ENCODE results near the gene MYO1B. TPM values are rescaled to one million over a fixed set of nuclear protein-coding genes. Genes with fewer than 3 reads are reported as not detected.

The MYO1B gene
- total RNA-seq, 6 experiments from 2014 or later = 214 to 254 (median 236) TPM

GRCh38 chr2:191268596-191268995 is 23.4 kb downstream of the MYO1B start:
- Mint-ChIP-seq H3K4me3 (no peak overlapping the region), H3K4me1 (ENCODE audit: low read depth) (peaks cover 82% of the 10 kb centered on the region), H3K36me3 (ENCODE audit: low read depth) (peaks cover 27% of the 10 kb centered on the region), H3K27ac (no peak overlapping the region; the same call in 1 of the 2 replicates), H3K27me3 (ENCODE audit: insufficient read depth) (no peaks in the 10 kb centered on the region), H3K9me3 (no peaks in the 10 kb centered on the region)
- no peak for TF ChIP-seq CTCF (IDR thresholded peaks at IDR 0.05)
- DNase-seq = no peak

- no peak for TF ChIP-seq CTCF (IDR thresholded peaks at IDR 0.05)
- Mint-ChIP-seq H3K4me1 (ENCODE audit: low read depth) (peaks cover 78% of the 10 kb centered on the region), H3K9me3 (no peaks in the 10 kb centered on the region), H3K27me3 (ENCODE audit: insufficient read depth) (no peaks in the 10 kb centered on the region), H3K36me3 (ENCODE audit: low read depth) (peaks cover 27% of the 10 kb centered on the region), H3K4me3 (no peak overlapping the region), H3K27ac (peak overlapping the region; percentile 36; the same call in 1 of the 2 replicates)
- DNase-seq = no peak
These were observed 25.3 kb downstream of the MYO1B start for GRCh38 chr2:191270306-191271161.

GRCh38 chr2:191272064-191272463 is 26.9 kb downstream of the MYO1B start:
- Mint-ChIP-seq H3K36me3 (ENCODE audit: low read depth) (peaks cover 35% of the 10 kb centered on the region), H3K27ac (no peak overlapping the region), H3K4me1 (ENCODE audit: low read depth) (peaks cover 78% of the 10 kb centered on the region), H3K9me3 (no peaks in the 10 kb centered on the region), H3K27me3 (ENCODE audit: insufficient read depth) (no peaks in the 10 kb centered on the region), H3K4me3 (no peak overlapping the region)
- no peak for DNase-seq
- TF ChIP-seq CTCF (IDR thresholded peaks at IDR 0.05) = no peak

GRCh38 chr2:191274413-191274815 is 29.2 kb downstream of the MYO1B start:
- peaks cover 37% of the 10 kb centered on the region for H3K36me3 Mint-ChIP-seq (ENCODE audit: low read depth)
- H3K4me3 Mint-ChIP-seq = no peak overlapping the region
- no peak for TF ChIP-seq CTCF (IDR thresholded peaks at IDR 0.05)
- H3K9me3 Mint-ChIP-seq = no peaks in the 10 kb centered on the region
- H3K27ac Mint-ChIP-seq = no peak overlapping the region
- no peak for DNase-seq
- H3K4me1 Mint-ChIP-seq (ENCODE audit: low read depth) = peaks cover 78% of the 10 kb centered on the region
- no peaks in the 10 kb centered on the region for H3K27me3 Mint-ChIP-seq (ENCODE audit: insufficient read depth)

GRCh38 chr2:191276792-191277465 is 31.7 kb downstream of the MYO1B start:
- H3K4me1 Mint-ChIP-seq (ENCODE audit: low read depth) = peaks cover 69% of the 10 kb centered on the region
- no peaks in the 10 kb centered on the region for H3K9me3 Mint-ChIP-seq
- TF ChIP-seq CTCF (IDR thresholded peaks at IDR 0.05) = no peak
- H3K27me3 Mint-ChIP-seq (ENCODE audit: insufficient read depth) = no peaks in the 10 kb centered on the region; the same call in 1 of the 2 replicates
- no peak overlapping the region for H3K4me3 Mint-ChIP-seq
- no peak for DNase-seq
- peak overlapping the region; percentile 54; the same call in 1 of the 2 replicates for H3K27ac Mint-ChIP-seq
- H3K36me3 Mint-ChIP-seq (ENCODE audit: low read depth) = peaks cover 60% of the 10 kb centered on the region

Data from HFFc6 (cell line).